K562 (cell line): Measurements from ENCODE around the gene FBXW2. TPM values are rescaled to one million over a fixed set of nuclear protein-coding genes. Genes with fewer than 3 reads are reported as not detected.

Experiments used
- EP400 ChIP-seq: fragments of 450-650 bp; IDR thresholded peaks from 2 replicates; pipeline ENCODE4 v1.6.1; 2017; ENCODE audit warnings: antibody characterized with exemption, mild to moderate bottlenecking, moderate library complexity
- GATAD2B ChIP-seq: fragments of 450-650 bp; IDR thresholded peaks from 2 replicates; pipeline ENCODE4 v1.6.1; 2017; ENCODE audit warnings: mild to moderate bottlenecking, borderline replicate concordance
- HDAC6 ChIP-seq: IDR thresholded peaks from 2 replicates; pipeline ENCODE4 v1.6.1; 2012; ENCODE audit warnings: low read depth, mild to moderate bottlenecking, control low read depth, inconsistent platforms, low read length, moderate library complexity
- MXI1 ChIP-seq: IDR thresholded peaks from 2 replicates; pipeline ENCODE4 v1.6.1; 2011; ENCODE audit warnings: low read depth, mild to moderate bottlenecking, improper control_type of control experiment, low read length
- XRCC3 ChIP-seq: fragments of 450-650 bp; IDR thresholded peaks from 2 replicates; pipeline ENCODE4 v1.6.1; 2017; ENCODE audit warnings: mild to moderate bottlenecking, moderate library complexity
- ZNF239 ChIP-seq: fragments of 250-450 bp; sonication (Bioruptor Pico); IDR thresholded peaks from 2 replicates; pipeline ENCODE4 v1.4.0; 2020; ENCODE audit warnings: mild to moderate bottlenecking
- ZNF507 ChIP-seq: conservative IDR thresholded peaks from 2 replicates; pipeline ENCODE4 v1.6.1; 2017; ENCODE audit warnings: missing genetic modification characterization, missing compliant biosample characterization
- ZNF766 ChIP-seq: fragments of 200-800 bp; sonication (Bioruptor generic); conservative IDR thresholded peaks from 2 replicates; pipeline ENCODE4 v1.6.1; 2016; ENCODE audit warnings: missing genetic modification characterization, missing compliant biosample characterization
- polyA plus RNA-seq, 8 experiments: library from polyadenylated mRNA; depleted of rRNA in 4 of 8; stranded (reverse) in 5 of 8; unstranded in 3 of 8; fragments of >200 nt; fragmentation: Nextera tagmentation in 2 of 8; fragmentation: Illumina TruSeq in 1 of 8; extraction: Ambion mirVana in 2 of 8; extraction: Trizol in 1 of 8; gene quantifications; 2 replicates each; pipeline versions ENCODE4 v1.2.1 to v1.2.3, GENCODE V29; 2011 to 2014; ENCODE audit warnings: inconsistent platforms in 1 of 8, missing spikeins in 1 of 8
- total RNA-seq, 7 experiments: library from RNA; depleted of rRNA in 6 of 7; stranded (reverse); fragments of >200 nt in 6 of 7; fragmentation: Illumina TruSeq in 2 of 7; extraction: Trizol in 2 of 7; gene quantifications; 2 replicates each; pipeline versions ENCODE4 v1.2.1 to v1.2.3, GENCODE V29; 2011 to 2021; ENCODE audit warnings: low replicate concordance in 1 of 7
- TF ChIP-seq, protein P1 (sequence below): sonication (generic); formaldehyde crosslinking; IDR thresholded peaks from 2 replicates; pipeline ENCODE4 v1.8.1; 2023; ENCODE audit warnings: mild to moderate bottlenecking, missing genetic modification reagents, moderate library complexity
- TF ChIP-seq, protein P2 (sequence below): IDR thresholded peaks from 2 replicates; pipeline ENCODE4 v1.6.1; 2011; ENCODE audit warnings: borderline replicate concordance, low read depth, mild to moderate bottlenecking, moderate library complexity, low read length; ENCODE audit not compliant: insufficient read depth, poor library complexity, severe bottlenecking

The FBXW2 gene
- total and polyA plus RNA-seq, 9 of the 15 experiments (the other 6 are each of a cell fraction or from before 2014, with no cell fraction given) = 2.5 to 57.8 (median 28.1) TPM

DNA sequence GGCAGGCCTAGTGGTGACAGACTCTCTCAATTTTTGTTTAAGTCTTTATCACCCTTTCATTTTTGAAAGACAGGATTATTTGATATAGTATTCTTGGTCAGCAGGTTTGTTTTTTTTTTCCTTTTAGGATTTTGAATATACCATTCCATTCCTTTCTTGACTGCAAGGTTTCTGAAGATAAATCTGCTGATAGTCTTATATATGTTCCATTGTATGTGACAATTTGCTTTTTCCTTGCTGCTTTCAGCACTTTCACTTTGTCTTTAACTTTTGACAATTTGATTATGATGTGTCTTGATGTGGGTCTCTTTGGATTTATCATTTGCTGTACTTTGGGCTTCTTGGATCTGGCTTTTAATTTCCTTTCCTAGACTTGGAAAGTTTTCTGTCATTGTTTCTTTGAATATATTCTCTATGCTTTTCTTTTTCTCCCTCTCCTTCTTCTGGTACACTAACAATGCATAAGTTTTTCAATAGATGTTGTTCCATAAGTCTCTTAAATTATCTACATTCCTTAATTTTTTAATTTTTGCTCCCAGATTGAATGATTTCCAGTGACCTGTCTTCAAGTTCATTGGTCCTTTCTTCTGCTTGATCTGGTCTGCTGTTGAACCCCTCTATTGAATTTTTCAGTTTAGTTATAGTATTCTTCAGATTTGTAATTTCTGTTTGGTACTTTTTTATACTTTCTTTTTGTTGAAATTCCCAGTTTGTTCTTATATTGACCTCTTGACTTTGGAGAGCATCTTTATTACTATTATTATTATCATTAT, 14.6 kb upstream of the FBXW2 start (continued):
- TF ChIP-seq HDAC6 (no peak), MXI1 (no peak), EP400 (0 out of 2 replicates have a peak, but pooled peaks have one; percentile 35), GATAD2B (no peak), ZNF239 (CRISPR knock-in tag) (0 out of 2 replicates have a peak, but pooled peaks have one; percentile 19), ZNF766 (CRISPR knock-in tag) (0 out of 2 replicates have a peak, but pooled peaks have one; percentile 37), ZNF507 (tag) (peak; percentile 9; the same call in 1 of the 2 replicates), XRCC3 (peak; percentile 76; the same call in 1 of the 2 replicates)
- TF ChIP-seq, protein P1, sequence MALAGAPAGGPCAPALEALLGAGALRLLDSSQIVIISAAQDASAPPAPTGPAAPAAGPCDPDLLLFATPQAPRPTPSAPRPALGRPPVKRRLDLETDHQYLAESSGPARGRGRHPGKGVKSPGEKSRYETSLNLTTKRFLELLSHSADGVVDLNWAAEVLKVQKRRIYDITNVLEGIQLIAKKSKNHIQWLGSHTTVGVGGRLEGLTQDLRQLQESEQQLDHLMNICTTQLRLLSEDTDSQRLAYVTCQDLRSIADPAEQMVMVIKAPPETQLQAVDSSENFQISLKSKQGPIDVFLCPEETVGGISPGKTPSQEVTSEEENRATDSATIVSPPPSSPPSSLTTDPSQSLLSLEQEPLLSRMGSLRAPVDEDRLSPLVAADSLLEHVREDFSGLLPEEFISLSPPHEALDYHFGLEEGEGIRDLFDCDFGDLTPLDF (CRISPR knock-in tag) = peak; percentile 33; the same call in 1 of the 2 replicates
- TF ChIP-seq, protein P2, sequence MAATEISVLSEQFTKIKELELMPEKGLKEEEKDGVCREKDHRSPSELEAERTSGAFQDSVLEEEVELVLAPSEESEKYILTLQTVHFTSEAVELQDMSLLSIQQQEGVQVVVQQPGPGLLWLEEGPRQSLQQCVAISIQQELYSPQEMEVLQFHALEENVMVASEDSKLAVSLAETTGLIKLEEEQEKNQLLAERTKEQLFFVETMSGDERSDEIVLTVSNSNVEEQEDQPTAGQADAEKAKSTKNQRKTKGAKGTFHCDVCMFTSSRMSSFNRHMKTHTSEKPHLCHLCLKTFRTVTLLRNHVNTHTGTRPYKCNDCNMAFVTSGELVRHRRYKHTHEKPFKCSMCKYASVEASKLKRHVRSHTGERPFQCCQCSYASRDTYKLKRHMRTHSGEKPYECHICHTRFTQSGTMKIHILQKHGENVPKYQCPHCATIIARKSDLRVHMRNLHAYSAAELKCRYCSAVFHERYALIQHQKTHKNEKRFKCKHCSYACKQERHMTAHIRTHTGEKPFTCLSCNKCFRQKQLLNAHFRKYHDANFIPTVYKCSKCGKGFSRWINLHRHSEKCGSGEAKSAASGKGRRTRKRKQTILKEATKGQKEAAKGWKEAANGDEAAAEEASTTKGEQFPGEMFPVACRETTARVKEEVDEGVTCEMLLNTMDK = no peak
